DMS 273 treated with DMSO at 0.1 percent for 48 hours (cell line): ENCODE measurements around the gene PLEKHA3.

Source experiments
- DNase-seq: peaks from one replicate; lab custom pipeline; 2025; lab: John Stamatoyannopoulos, UW

The PLEKHA3 gene

DNA sequence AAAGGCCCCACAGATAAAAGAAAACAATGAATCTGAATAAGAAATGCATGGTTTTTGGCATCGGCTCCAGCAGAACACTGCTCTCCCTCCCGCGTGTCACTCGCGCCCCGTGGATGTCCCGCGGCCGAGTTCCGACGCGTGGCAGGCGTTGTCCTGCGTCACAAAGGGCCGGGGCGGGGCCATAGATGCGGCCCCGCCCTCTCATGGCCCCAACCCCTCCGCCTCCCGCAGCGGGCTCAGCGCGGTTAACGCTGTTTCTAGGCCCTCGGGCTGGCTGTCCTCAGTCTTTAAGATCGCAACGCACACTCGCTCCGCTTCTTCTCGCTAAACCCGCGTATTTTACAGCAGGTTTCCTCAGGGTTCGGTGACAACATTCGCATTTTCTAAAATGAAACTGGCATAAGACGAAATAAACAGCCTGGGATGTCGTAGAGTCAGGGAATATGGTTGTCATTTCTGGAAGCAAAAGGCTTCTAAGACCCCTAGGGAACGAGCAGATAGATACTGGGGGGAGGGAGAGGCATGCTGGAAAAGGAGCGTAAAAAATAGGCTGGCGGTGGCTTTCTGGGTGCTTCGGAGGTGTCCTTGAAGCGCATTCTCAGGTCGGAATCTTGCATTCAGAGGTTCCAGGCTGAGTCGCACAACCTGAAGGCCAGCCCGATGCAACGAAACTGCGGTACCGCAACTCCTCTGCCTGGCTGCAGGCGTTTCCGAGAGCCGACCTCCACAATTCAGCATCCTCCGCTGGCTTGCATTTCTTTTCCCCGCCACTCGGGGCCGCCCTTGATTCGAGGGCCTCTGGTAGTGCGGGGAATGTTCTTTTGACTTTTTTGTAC is 1.6 kb upstream of the PLEKHA3 start, which contains the start of gene FKBP7:
TSS of gene FKBP7 (minus strand) at position 162 of the 836 bp plus-strand sequence. CDS start at position 61, 101 bp downstream.
- DNase-seq, result peak; percentile 59

DNA sequence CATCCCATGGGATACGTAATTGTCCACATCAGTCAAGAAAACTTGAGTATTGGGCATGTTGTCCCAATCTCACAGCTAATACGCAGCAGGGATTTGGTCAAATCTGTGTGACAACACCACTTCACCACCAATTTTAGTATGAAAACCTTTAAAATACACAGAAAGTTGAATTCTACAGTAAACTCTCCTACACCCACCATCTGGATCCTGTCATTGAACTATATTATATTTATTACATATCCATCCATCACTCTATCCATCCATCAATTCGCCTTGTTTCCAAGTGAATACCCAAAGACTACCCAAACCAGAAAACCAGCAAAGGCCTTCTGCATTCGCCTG is 1.0 kb upstream of the PLEKHA3 start:
- no peak for DNase-seq

DNA sequence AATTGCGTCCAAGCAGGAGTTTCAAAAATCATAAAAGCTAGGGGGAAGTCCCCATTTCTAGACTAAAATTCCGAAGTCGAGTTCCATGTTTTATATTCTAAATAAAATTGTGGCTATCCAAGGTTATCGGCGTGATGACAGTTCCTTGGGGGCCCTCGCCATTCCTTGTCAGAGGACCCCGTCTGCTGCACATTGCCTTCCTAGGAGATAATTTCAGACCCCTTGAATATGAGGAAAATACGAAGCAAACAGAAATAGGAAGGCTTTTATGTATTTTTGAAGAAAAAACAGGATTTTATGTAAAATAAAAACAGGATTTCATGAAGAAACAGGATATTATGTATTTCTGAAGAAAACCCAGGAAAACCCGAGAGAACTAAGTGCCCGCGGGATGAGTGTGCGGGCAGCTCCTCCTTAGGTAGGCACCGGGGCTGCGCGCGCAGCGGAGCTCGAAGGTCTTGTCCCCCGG is 465 bp upstream of the PLEKHA3 start:
- no peak for DNase-seq

DNA sequence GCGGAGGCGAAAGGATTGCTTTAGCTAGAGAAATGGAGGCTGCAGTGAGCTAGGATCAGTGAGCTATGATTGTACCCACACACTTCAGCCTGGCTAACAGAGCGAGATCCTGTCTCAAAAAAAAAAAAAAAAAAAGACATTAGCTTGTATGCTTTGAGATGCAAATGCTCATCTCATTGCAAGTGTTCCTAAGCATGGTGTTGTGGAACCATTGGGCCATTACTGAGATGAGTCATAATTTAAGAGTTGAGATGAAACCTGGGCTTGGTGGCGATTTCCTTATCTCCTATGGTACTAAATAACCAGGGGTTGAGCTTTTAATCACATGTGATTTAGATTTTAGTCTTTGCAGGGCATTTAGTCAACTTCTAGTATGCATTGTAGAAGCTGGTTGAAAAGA is 2.2 kb downstream of the PLEKHA3 start:
- DNase-seq, result no peak

DNA sequence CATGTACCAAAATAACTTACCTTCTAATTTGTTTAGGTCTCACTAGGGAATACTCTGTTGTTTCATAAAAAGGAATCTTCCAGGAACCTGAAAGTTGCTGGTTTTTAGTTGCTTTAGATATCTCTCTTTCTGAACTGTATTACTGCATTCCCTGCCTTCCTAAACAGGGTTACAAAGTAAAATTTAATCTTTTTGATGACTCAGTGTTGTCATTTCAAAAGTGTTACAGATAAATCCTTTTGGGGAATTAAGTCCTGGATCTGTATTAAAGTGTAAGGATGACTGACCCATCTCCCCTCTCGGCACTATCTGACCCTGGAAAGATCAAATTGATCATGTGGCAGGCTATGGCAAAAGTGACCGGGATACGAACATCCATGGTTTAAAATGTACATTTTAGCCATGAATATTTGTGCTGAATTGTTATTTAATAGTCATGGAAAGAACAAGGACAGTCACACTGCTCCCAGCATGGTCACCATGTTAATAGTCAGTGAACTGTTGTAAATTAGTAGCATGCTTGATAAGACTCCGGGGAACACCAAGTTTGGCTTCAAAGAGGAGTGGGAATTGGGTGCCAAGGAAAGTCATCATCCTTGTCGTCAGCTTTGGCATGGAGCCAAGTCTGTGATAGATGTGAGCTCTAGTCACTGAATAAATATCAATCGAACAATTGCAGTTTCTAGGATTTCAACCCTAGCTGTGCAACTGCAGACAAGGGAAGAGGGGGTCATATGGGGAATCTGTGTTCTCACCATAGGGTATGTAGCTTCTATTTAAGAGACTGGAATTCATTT is 4.2 kb downstream of the PLEKHA3 start:
- DNase-seq, result no peak

DNA sequence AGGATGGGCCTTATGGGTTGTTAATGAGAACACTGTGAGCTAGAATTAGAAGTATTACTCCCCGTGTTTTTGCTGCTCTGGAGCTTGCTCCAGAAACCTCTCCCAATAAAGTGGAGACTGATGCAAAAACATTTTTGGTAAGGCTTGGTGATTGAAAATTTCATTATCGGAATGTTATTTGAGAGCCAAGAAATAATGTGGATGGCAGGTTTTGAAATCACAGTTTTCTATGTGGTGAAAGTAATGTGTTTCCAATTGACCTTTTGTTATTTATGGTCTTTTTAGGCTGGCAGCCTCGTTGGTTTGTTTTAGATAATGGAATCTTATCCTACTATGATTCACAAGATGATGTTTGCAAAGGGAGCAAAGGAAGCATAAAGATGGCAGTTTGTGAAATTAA is 5.1 kb downstream of the PLEKHA3 start:
- no peak for DNase-seq

DNA sequence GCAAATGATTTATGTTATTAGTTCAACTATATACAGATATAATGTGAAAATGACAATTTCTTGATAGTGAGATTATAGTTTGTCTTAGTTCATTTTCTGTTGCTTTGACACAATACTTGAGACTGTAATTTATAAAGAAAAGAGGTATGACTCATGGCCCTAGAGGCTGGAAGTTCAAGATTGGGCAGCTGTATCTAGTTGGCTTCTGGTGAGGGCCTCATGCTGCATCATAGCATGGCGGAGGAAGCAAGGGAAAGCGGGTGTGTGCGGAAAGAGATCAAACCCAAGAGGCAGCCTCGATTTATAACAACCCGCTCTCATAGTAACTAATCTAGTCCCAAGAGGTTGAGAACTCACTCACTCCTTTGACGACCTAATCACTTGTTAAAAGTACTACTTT is 11.4 kb downstream of the PLEKHA3 start:
- no peak for DNase-seq

DNA sequence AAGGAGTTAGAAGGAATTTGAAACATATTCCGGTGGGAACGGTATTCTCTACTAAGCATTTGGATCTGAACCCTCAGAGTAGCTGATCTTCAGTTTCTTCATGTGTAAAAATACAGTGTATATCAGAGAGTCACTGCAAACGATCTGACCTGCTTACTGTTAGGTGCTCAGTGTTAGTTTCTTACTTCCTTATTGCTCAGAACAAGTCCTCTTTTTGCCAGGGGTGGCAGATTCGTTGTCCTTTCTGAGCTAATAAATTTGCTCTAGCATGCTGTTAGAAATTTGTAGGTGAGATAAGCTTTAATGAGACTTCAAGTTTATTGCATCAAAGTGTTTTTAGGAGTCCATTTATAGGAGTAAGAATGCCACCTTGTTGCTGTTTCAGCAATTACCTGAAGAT is 15.8 kb downstream of the PLEKHA3 start:
- no peak for DNase-seq

DNA sequence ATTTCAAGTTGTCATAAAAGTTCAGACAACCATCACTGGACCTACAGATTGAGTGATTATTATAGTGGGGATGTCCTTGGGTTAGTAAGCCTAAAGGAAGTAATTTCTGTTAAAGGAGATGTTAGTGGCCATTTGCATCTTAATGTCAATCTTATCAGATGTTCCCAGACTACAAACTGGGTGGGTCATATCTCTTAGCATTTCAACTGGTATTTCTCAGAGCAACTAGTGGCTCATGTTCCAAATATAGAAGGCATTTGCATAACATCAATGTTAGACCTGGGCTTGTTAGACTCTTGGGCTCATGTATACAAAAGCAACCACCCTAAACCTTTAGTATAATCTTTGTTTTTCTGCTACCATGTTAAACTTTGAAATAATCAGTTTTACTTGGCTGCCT is 17.9 kb downstream of the PLEKHA3 start:
- DNase-seq, result no peak

DNA sequence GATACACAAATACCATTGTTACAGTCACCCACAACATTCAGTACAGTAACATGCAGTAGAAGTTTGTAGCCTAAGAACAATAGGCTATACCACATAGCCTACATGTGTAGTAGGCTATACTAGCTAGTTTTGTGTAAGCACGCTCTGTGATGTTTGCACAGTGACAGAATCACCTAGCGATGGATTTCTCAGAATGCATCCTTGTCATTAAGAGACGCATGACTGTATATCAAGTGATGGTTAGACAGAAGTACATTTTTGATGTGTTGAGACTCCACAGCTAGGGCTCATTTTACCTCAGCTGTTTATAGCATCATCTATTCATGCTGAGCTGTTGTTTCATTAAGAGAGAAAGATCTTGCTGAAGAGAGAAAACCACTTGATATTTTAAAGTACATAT is 19.4 kb downstream of the PLEKHA3 start:
- DNase-seq, result no peak

DNA sequence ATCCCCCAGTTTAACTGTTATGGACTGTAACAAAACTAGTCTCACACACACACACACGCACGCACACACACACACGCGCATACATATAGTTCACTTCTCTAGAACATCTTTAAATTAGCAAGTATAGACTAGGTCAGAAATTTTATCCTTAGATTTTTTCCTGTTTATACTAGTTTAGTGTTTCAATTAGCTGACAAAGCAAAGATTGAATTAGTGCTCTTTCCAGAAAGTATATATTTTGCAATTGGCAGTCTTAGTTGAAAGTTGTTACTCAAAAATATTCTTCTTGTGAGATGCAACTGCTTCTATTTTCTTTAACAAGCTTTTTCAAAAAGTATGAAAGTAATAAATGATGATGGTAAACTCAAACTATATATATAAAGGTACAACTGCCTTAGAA is 22.5 kb downstream of the PLEKHA3 start:
- no peak for DNase-seq

DNA sequence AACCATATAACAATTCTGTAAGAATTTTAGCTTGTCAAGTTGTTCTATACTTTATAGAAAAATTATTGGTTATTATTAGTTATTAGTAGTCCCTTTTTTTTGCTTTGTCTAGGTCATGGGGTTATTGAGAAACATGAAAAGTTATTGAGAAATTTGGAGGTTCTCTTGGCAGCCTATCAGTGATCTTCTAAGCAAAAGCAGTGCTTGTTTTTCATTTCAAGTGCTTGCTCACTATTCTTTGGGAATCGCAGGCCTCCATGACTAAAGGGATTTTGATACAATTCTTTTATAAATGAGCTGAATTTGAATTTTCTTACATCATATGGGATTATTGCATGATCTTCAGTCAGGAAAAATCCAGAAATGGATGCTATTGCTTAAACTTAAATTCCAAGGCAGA is 25.8 kb downstream of the PLEKHA3 start:
- no peak for DNase-seq

DNA sequence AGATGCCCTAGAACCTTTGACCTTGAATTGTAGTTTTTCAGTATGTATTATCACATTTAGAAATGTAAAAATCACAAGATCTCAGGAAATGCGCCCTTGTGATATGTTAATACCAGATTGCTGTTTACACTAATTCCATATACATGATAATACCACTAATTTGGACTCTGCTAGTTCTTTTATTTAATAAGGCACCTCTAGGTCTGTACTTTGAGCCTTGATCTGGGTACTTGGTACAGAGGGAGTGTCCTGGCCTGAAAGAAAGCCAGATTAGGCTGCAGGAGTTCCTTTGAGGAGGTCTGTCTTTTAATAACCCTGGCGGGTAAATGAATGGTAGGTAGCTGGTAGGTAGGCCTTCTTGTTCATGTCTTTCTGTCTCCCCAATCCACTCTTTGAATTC is 26.3 kb downstream of the PLEKHA3 start:
- no peak for DNase-seq

DNA sequence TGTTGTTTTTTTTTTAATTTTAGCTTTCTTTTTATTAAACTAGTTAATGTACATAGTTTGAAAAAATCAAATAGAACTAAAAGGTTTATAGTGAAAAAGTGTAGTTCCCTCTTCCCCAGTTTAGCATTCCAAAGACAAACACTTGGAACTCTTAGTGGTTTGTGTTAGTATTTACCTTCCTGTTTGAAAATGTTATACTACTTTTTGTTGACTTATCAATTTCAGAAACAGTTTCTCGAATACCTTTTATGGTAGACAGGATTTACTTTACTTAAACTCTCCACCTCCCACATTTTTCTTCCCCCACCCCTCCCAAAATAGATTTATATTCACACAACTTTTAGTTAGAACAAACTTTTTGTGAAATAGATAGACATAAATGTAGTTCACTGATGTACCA is 26.7 kb downstream of the PLEKHA3 start:
- DNase-seq, result no peak

DNA sequence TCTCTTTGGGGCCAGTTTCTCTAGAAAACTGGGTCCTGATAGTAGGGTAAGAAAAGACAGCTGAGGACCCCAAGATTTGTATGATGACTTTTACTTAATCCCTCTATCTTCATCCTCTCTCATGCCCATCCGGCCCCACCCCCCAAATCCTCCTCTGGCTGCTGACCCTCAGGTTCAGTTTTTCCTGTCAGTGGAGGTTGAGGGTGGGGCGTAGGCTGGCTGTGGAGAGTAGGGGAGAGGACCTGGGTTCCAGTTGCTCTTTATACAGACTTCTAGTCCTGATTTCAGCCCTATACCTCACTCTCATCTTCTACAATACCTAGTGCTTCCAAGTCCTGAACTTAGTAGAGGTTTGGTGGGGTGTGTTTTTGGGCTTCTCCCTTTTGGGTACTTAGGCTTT is 28.4 kb downstream of the PLEKHA3 start:
- no peak for DNase-seq

DNA sequence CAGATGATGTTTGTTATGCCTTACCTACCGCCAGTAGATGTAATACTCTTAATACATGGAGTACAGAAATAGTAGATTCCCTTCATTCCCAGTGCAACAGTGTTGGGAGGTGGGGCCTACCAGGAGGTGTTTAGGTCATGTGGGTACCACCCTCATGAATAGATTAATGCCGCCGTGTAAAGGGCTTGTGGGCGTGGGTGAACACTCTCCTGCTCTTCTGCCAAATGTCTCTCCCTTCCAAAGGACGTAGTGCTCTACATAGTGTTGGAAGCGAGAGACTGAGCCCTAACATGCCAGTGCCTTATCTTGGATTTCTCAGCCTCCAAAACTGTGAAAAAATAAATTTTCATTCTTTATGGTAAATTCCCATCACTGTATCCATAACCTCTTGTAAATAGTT is 30.1 kb downstream of the PLEKHA3 start:
- no peak for DNase-seq

DNA sequence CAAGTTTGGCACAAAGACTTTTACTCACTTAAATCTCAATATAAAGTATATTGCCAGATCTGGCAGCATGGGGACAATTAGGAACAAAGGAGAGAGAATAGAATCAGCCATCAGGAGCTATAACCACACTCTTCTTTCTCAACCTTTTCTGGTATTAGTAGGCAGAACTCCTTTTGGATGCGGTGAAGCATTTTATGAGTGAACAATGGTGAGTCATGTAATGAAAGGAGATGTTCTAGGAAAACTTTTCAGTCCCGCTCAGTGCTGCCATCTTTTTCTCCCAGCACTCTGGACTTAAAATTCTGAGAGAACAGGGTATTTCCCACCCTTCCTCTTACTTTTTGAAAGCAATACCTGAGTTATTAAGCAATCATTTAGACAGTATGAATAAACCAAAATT is 32.2 kb downstream of the PLEKHA3 start:
- DNase-seq, result no peak

DNA sequence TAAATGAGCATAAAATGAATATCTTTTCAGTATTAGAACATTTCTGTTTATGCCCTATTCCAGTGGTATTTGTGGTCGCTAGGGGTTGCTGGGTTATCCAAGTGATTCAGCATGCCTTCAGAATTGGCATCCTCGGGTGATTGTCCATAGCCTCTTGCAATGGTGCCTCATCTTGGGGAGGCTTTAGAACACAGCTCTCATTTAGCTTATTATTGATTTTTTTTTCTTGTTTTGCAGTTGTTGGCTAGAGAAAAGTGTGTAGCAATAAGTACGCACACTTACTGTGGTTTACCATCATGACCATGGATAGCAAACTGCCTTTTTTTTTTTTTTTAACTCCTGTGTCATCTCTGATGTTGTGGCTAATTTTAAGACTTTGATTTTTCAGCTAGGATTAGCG is 33.6 kb downstream of the PLEKHA3 start:
- no peak for DNase-seq

DNA sequence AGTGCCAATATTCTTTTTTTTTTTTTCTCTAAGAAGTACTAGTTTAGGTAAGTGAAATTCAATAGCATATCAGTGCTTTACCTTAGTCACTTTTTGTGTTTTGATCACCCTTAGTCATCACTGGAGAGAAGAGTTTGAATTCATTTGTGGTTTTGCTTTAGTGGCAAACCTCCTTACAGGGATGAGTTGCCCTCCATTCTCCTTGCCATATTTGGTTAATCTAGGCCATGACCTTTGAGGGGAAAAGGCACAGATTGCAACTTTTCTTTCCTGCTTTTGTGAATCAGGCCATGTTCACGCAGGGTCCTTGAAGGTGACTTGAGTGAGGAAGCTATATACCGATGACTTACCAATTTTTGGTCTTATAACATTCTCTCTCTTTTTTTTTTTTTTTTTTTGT is 34.4 kb downstream of the PLEKHA3 start:
- DNase-seq, result no peak

DNA sequence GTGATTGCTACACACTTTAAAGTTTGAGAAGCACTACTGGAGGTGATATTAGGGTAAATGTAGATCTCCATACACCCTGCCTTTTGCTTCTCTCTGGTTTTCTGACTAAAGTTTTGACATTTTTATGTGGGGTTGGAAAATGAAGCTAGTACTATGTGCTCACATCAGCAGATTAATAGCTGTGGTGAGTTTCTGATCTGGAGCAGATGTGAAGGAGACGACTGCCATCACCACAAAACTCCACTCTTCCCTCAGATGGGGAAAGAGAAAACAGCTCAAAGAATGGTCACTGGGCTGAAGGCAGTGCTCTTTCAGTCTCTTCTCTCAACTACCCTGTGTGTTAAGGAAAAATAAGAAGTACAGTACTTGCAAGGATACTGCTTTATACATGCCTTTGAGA is 37.2 kb downstream of the PLEKHA3 start:
- DNase-seq, result no peak

DNA sequence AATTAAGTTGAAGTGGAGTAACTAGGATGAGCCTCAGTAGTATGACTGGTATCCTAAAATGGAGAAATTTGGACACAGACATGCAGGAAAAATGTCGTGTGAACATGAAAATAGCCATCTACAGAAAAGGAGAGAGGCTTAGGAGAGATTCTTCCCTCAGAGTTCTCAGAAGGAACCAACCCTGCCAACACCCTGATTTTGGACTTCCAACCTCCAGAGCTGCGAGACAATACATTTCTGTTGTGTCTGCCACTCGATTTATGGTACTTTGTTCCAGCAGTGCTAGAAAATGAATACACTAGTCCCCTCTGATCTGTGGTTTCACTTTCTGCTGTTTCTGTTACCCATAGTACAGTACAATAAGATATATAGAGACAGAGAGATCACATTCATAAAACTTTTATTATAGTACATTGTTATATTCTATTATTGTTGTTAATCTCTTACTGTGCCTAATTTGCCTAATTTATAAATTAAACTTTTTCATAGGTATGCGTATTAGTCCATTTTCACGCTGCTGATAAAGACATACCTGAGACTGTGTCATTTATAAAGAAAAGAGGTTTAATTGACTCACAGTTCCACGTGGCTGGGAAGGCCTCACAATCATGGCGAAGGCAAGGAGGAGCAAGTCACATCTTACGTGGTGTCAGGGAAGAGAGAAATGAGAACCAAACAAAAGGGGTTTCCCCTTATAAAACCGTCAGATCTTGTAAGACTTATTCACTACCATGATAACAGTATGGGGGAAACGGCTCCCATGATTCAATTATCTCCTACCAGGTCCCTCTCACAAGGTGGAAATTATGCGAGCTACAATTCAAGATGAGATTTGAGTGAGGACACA is 41.3 kb downstream of the PLEKHA3 start:
- DNase-seq, result no peak

DNA sequence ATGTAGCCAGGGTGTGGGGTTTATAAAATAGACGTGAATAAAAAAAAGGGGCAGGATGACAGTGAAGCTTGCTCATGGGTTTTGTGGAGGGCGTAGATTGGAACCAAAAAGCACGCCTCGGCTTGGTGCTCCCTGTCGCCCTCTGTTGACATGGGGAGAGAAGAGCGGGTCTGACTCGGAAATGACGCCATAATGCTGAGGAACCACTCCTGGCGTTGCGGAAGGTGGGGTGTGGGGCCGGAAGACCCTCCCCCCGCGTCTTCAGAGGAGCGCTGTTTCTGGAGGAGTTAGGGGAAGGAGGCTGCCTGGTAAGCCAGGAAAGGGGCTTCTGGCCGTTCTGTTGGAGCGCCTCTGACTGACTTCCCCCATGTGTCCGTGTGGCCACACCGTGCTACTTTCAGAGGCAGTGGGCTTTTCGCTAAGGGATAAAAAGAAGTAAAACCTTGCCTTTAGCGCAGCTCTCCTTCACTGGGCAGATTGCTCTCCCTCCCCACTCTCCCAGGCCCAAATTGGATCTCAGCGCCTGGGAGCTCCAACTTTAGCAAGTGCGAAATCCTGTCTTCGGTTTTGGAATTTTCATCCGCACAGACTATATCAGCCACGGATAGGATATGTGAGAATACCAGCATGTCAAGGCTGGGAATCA is 42.8 kb downstream of the PLEKHA3 start:
- peak; percentile 70 for DNase-seq
